NCI-H510A (cell line): ENCODE data around the gene WAS.
A peak's percentile ranks its signal among the peaks of the same experiment; 100 is the strongest.
"Not testable (repeated sequence)": the region's sequence is repeated elsewhere in the genome, so short reads cannot be mapped to it uniquely, and the experiment has no call there.

Source experiments
- DNase-seq: peaks from one replicate; lab custom pipeline; 2025; lab: John Stamatoyannopoulos, UW

Gene WAS

DNA sequence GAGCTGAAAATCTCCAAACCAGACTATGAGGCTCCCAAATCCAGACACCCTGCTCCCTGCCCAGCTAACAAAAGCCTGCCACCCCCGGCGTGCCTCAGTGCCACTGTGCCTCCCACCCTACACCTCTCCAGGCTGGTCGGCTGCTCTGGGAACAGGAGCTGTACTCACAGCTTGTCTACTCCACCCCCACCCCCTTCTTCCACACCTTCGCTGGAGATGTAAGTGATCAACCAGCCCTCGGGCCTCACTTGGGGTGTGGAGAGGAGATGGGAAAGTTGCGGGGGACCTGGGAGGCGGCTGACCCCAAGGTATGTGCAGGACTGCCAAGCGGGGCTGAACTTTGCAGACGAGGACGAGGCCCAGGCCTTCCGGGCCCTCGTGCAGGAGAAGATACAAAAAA, 1.8 kb downstream of the WAS start:
- no peak for DNase-seq

- no peak for DNase-seq
Measured at GRCh38 chrX:48688531-48689150, 5.0 kb downstream of the WAS start.

- no peak for DNase-seq
Measured at GRCh38 chrX:48689208-48689920, 5.8 kb downstream of the WAS start.

GRCh38 chrX:48691746-48692145, 8.1 kb downstream of the WAS start:
- DNase-seq, result not testable (repeated sequence)

DNA sequence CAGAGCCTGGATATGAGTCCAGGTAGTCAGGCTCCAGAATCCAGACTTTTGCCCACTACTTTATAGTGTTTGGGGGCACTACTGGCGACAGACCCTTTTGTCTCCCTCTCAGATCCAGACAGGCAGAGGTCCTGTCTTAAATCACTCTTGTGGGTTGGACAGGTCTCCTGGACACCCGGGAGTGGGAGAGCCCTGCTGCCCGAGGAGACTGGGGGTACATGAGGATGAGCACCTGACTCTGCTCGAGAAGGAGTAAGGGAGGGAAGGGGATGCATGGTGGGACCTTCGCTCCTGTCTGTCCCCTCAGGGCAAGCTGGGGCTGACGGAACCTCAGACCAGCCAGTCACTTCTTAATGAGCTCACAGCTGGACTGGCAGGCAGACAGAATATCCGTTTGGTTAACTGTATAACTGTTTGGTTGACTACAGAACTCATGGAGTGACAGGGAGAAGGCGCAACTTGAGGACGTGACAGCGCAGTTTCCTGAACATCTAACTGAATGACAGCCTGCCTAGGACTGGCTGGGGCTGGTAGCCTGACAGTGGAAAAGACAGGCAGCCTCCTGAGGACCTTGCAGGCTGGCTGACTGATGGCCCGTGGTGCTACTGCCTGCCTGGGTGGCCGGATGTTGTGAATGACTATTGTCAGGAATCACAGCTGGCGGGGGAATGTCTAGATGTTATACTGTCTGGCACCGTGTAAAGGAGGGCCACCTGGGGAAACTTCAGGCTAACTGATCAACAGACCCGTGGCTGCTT, 11.4 kb downstream of the WAS start:
- no peak for DNase-seq

GRCh38 chrX:48695534-48695896, 11.9 kb downstream of the WAS start:
- no peak for DNase-seq

DNA sequence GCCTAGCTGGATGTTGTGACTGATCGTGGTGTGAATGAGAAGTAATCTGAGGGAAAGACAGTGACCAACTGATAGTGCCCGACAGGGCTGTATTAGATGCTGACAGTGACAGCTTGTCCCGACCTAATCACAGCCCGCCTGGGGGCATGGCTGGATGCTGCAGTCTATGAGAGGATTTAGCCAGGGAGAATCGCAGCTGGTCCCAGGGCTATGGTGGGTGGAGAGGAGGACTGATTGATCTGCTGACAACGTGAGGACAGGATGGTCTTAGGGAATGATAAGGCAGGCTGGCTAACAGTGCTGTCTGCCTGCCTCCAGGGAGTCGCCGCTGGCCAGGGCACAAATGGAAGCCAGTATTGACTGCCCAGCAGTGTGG, 12.3 kb downstream of the WAS start:
- no peak for DNase-seq

GRCh38 chrX:48696301-48696908, 12.8 kb downstream of the WAS start, which contains the start of gene SUV39H1:
SUV39H1 (plus strand) TSS chrX:48696734; CDS start chrX:48696785, 51 bp downstream.
- peak; percentile 82 for DNase-seq

- peak; percentile 12 for DNase-seq
Measured at GRCh38 chrX:48696909-48697727, 13.5 kb downstream of the WAS start.

GRCh38 chrX:48698306-48698705, 14.7 kb downstream of the WAS start:
- DNase-seq, result no peak

- no peak for DNase-seq
Measured at GRCh38 chrX:48700246-48700645, 16.6 kb downstream of the WAS start.

DNA sequence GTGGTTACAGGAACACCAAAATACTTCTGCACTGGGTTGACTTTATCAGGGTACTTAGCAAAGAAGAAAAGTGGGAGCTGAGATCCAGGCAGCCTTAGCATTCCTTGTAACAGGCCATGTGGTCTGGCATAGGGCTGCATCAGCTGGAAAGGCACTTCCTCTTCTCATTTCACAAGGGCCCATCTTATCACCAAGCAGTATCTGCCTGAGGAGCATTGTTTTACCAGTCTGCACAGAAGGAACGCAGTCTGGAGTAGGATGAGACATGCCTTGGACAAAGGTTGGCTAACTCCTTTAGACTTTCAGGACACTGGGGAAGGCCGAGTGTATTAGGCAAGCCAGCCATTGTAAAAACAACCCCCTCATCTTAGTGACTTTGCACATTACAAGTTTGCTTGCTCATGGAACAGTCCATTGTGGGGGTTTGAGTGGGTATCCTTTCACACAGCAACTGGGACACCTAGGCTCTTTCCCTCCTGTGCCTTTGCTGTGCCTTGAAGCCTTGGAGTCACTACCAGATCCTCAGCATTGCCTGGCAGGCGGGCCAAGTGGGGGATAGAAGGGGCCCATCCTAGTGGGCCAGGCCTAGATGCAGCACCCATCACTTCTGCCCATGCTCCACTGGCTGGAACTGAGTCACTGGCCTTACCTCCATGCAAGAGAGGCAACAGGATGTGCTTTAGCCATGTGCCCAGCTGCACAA, 17.5 kb downstream of the WAS start:
- no peak for DNase-seq

GRCh38 chrX:48702032-48702431, 18.4 kb downstream of the WAS start:
- DNase-seq, result no peak

DNA sequence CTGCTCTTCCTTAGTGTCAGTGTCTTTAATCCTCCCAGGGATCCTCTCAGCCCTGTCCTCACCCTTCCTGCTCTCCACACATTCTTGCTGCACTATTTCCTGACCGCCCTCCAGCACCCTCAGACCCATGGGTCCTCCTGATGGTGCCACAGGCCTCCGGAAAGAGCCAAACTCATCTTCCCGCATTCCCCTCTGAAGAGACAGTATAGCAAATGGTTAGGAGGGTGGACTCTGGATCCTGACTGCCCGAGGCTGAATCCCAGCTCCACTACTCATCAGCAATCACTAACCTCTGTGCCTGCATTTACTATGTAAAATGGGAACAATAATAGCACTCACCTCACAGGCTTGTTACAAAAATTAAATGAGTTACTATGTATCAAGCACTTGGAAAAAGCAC, 19.1 kb downstream of the WAS start:
- no peak for DNase-seq

DNA sequence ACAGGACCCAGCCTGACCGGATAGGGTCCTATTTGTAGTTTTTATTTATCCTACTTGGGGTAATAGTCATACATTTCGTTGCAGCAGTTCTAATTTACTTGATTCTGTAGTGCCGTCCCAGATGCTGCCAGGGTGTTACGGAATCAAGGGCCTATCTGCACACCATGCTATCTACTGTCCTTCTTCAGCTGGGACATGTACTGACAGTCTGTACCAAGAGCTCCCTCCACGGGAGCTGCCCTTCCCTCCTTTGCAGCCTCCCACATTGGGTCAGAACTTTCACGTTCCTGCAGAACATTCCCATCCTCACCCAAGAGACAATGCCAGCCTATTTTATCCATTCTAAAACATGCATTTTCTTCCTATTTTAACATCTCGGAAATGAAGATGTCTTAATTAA, 19.6 kb downstream of the WAS start:
- no peak for DNase-seq

DNA sequence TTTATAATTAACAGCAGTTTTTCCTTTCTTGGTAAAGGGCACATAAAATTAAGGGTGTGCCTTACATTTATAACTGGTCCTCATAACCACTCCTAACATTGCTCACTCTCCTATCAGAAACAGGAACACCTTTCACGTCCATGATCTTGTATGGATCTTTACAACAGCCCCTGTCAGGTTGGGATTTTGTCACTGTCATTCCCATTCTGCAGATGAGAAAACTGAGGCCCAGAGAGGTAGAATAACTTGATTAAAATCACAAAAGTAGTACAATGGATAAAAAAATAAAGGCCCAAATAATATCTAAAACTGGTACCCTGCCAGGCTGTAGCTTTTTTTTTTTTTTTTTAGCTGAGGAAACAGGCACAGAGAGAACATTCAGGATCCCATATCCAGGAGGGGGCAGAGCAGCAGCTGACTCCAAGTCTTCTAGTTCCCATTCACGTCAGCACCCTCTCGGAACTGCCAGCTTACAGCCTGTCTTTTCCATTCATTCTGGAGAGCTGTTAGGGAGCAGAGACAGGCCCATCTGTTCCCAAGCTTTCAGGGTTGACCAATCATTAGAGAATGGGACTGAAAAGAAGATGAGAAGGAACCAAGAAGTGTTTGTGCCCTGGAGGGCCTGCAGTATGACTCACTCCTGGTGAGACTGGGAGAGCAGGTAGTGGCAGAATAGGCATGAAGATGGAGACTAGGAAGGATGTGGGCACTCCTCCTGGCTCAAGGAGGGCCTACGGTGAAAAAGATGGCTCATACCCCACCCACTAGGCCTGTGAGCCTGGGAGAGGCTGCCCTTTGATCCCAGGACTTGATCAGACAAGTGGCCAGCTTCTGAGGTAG, 20.3 kb downstream of the WAS start:
- DNase-seq, result no peak

- no peak for DNase-seq
Measured at GRCh38 chrX:48705871-48706270, 22.3 kb downstream of the WAS start.

DNA sequence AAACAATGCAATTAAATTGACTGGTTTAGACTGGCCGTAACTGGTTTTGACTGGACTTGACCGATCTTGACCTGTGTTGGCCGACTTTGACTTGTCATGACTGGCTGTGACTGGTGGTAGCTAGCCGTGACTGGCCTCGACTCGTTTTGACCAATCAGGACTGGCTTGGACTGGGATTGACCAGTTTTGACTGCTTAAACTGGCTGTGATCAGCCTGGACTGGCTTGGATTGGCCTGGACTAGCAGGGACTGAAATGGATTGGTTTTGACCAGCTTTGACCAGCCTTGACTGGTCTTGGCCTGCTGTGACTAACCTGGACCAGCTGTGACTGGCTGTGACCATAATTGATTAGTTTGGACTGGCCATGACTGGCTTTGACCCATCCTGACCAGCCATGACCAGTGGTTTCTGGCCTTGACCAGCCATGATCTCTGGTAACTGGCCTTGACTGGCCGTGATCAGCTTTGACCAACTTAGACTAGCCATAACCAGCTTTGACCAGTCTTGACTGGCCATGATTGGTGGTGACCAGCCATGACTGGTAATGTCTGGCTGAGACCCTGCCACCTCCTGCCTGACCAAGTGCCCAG, 26.0 kb downstream of the WAS start:
- DNase-seq, result no peak

DNA sequence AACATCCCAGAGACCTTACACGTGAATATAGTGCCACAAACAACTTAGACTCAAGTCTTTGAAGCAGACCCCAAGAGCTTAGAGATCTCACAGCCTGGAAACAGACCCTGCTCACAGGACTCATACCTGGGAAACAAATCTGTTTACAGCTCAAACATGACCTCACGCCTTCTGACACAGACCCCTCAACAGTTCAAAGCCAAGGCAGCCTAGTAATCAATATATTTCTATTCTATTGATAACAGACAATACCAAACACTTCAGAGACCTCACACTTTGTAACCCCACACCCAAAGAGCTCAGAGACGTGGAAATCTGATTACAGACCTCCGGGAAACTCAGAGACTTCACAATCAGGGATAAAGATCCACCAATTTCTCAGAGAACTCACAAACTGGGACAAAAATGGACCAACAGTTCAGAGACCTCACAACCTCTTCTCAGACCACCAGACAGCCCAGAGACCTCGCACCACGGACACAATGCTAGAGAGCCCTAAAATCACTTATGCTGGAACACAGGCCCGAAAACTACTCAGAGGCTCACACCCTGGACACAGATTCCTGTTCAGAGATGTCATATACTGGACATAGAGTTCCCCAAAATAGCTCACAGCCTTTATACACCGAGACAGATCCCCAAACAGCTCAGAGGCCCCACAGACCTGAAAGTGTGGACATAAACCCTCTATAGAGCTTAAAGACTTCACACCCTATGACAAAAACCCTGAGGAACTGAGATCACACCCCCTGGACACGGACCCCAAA, 27.7 kb downstream of the WAS start:
- DNase-seq, result no peak
